Measurements from ENCODE around the gene SLC25A24. TPM values are rescaled to one million over a fixed set of nuclear protein-coding genes. Genes with fewer than 3 reads are reported as not detected.

The SLC25A24 gene
- total and polyA plus RNA-seq, 3 donors from 2014 or later: 9.8 to 15.5 (median 12.3) TPM

GRCh38 chr1:108100148-108100547 lies 100.0 kb downstream of the SLC25A24 start:
- no peak for DNase-seq
- Histone ChIP-seq H3K27me3 (no peaks in the 10 kb centered on the region), H3K4me3 (no peak overlapping the region), H3K4me1 (no peaks in the 10 kb centered on the region), H3K27ac (no peak overlapping the region), H3K9me3 (no peaks in the 10 kb centered on the region), H3K36me3 (ENCODE audit: low read depth, missing control alignments) (no peaks in the 10 kb centered on the region)
- TF ChIP-seq CTCF (IDR thresholded peaks at IDR 0.05) (no peak), POLR2A (IDR thresholded peaks at IDR 0.05) (no peak)
- intact Hi-C loops (cut with DNase I; ENCODE audit: low total_unique reads): no loop called here
- 85 to 89% methylated on average over 1 of the region's 1 CpG for WGBS, 2 donors

GRCh38 chr1:108097018-108097417 lies 103.1 kb downstream of the SLC25A24 start:
- intact Hi-C loops (cut with DNase I; ENCODE audit: low total_unique reads): no loop called here
- no peak for TF ChIP-seq CTCF (IDR thresholded peaks at IDR 0.05)
- TF ChIP-seq POLR2A (IDR thresholded peaks at IDR 0.05): no peak
- H3K9me3 ChIP-seq: no peaks in the 10 kb centered on the region
- H3K36me3 ChIP-seq (ENCODE audit: low read depth, missing control alignments): no peaks in the 10 kb centered on the region
- no peaks in the 10 kb centered on the region for H3K27me3 ChIP-seq
- H3K4me1 ChIP-seq: no peaks in the 10 kb centered on the region
- no peak overlapping the region for H3K27ac ChIP-seq
- H3K4me3 ChIP-seq: no peak overlapping the region
- no peak for DNase-seq

- intact Hi-C loops (cut with DNase I; ENCODE audit: low total_unique reads): no loop called here
- H3K36me3 ChIP-seq (ENCODE audit: low read depth, missing control alignments): no peaks in the 10 kb centered on the region
- H3K4me1 ChIP-seq: no peaks in the 10 kb centered on the region
- H3K27me3 ChIP-seq: no peaks in the 10 kb centered on the region
- no peak overlapping the region for H3K4me3 ChIP-seq
- TF ChIP-seq POLR2A (IDR thresholded peaks at IDR 0.05) (no peak), CTCF (IDR thresholded peaks at IDR 0.05) (no peak)
- no peak overlapping the region for H3K27ac ChIP-seq
- H3K9me3 ChIP-seq: no peaks in the 10 kb centered on the region
- 74 to 81% methylated on average over 4 of the region's 4 CpGs for WGBS, 2 donors
- DNase-seq: no peak
Measured at GRCh38 chr1:108096089-108096488, 104.1 kb downstream of the SLC25A24 start.

- no peak for DNase-seq
- Histone ChIP-seq H3K36me3 (ENCODE audit: low read depth, missing control alignments) (no peaks in the 10 kb centered on the region), H3K4me3 (no peak overlapping the region), H3K27me3 (no peaks in the 10 kb centered on the region), H3K27ac (no peak overlapping the region), H3K9me3 (no peaks in the 10 kb centered on the region), H3K4me1 (no peaks in the 10 kb centered on the region)
- TF ChIP-seq POLR2A (IDR thresholded peaks at IDR 0.05): no peak
- no peak for TF ChIP-seq CTCF (IDR thresholded peaks at IDR 0.05)
- WGBS, 2 donors: 60 to 66% methylated on average over 1 of the region's 1 CpG
- intact Hi-C loops (cut with DNase I; ENCODE audit: low total_unique reads): no loop called here
Measured at GRCh38 chr1:108089477-108089876, 110.7 kb downstream of the SLC25A24 start.

- intact Hi-C loops (cut with DNase I; ENCODE audit: low total_unique reads): no loop called here
- H3K4me1 ChIP-seq: no peaks in the 10 kb centered on the region
- no peak for DNase-seq
- H3K4me3 ChIP-seq: no peak overlapping the region
- no peaks in the 10 kb centered on the region for H3K27me3 ChIP-seq
- no peaks in the 10 kb centered on the region for H3K9me3 ChIP-seq
- TF ChIP-seq POLR2A (IDR thresholded peaks at IDR 0.05): no peak
- TF ChIP-seq CTCF (IDR thresholded peaks at IDR 0.05): no peak
- WGBS, 2 donors: 94 to 95% methylated on average over 1 of the region's 1 CpG
- H3K27ac ChIP-seq: no peak overlapping the region
- H3K36me3 ChIP-seq (ENCODE audit: low read depth, missing control alignments): no peaks in the 10 kb centered on the region
Measured at GRCh38 chr1:108085628-108086027, 114.5 kb downstream of the SLC25A24 start.
